ENCODE measurements around the gene PPP2R2D.
"Not testable (repeated sequence)": the region's sequence is repeated elsewhere in the genome, so short reads cannot be mapped to it uniquely, and the experiment has no call there.

PPP2R2D gene

DNA sequence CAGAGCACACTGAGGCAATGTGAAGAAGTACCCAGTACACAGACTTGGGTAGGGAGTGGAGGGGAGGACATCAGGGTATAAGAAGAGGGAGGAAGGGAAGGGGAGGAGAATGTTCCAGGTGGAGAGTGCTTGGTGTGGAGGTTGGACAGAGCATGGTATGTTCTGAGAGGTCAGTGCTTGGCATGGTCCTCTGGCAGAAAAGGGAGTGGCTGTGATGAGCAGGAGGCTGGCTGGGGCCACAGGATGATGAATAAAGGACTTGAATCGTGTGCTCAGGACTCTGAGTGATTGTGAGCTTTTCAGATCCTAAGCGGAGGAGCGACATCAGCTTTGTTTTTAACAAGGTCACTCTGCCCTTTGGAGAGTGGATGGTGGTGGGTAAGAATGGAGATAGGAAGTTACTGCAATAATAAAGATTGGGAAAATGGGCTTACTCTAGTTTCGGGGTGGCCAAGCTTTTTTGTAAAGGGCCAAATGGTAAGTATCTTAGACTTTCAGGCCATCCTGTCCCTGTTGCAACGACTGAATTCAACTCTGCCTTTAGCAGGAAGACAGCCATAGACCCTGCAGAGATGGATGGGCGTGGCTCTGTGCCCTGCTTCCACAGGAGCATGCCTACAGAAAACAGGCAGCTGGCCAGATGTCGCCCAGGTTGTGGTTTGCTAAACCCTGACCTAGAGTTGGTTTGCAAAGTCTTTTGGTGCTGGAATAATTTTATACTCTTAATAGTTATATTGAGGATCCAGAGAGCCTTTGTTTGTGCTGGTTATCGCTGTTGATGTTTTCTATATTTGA, 8.4 kb downstream of the PPP2R2D start:
- DNase-seq: no peak

GRCh38 chr10:131909929-131910328, 9.1 kb downstream of the PPP2R2D start:
- no peak for DNase-seq

- no peak for DNase-seq
Observed at GRCh38 chr10:131910663-131911314, 10.0 kb downstream of the PPP2R2D start.

- DNase-seq: no peak
Observed at GRCh38 chr10:131911451-131911850, 10.6 kb downstream of the PPP2R2D start.

- DNase-seq: no peak
Observed at GRCh38 chr10:131912620-131913019, 11.8 kb downstream of the PPP2R2D start.

- no peak for DNase-seq
Observed at GRCh38 chr10:131915484-131915883, 14.7 kb downstream of the PPP2R2D start.

DNA sequence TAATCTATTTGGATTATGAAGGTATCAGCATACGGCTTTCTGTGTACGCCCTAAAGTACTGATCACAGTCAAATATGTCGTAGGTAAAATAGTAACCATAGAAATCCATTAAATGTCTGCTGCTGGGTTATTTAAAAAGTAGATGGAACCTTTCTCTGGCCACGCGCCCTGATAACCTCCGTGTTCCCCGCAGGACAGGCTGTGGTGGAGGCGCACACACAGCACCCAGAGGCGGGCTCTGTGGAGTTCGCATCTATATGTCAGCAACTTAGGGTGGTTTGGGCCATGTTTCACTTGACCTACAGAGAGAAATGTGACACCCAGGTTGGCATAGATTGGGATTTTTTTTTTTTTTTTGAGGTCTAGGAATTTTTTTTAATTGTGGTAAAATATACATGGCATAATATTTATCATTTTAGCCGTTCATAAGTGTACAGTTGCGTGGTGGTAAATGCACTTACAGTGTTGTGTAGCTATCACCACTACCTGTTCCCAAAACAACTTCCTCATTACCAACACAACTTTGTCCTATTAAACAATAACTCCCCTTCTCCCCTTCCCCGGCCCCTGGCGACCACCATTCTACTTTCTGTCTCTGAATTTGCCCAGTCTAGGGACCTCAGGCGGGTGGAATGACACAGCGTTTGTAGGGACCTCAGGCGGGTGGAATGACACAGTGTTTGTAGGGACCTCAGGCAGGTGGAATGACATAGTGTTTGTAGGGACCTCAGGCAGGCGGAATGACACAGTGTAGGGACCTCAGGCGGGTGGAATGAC, 15.4 kb downstream of the PPP2R2D start:
- DNase-seq: no peak

DNA sequence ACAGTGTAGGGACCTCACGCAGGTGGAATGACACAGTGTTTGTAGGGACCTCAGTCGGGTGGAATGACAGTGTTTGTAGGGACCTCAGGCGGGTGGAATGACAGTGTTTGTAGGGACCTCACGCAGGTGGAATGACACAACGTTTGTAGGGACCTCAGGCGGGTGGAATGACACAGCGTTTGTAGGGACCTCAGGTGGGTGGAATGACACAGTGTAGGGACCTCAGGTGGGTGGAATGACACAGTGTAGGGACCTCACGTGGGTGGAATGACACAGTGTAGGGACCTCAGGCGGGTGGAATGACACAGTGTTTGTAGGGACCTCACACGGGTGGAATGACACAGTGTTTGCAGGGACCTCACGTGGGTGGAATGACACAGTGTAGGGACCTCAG, 16.0 kb downstream of the PPP2R2D start:
- DNase-seq: not testable (repeated sequence)

DNA sequence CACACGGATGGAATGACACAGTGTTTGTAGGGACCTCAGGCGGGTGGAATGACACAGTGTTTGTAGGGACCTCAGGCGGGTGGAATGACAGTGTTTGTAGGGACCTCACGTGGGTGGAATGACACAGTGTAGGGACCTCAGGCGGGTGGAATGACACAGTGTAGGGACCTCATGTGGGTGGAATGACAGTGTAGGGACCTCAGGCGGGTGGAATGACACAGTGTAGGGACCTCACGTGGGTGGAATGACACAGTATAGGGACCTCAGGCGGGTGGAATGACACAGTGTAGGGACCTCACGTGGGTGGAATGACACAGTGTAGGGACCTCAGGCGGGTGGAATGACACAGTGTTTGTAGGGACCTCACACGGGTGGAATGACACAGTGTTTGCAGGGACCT, 16.7 kb downstream of the PPP2R2D start:
- DNase-seq: not testable (repeated sequence)

DNA sequence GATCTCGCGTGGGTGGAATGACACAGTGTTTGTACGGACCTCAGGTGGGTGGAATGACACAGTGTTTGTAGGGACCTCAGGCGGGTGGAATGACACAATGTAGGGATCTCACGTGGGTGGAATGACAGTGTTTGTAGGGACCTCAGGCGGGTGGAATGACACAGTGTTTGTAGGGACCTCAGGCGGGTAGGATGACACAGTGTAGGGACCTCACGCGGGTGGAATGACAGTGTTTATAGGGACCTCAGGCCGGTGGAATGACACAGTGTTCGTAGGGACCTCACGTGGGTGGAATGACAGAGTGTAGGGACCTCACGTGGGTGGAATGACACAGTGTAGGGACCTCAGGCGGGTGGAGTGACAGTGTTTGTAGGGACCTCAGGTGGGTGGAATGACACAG, 18.7 kb downstream of the PPP2R2D start:
- not testable (repeated sequence) for DNase-seq

- no peak for DNase-seq
Observed at GRCh38 chr10:131920151-131920550, 19.3 kb downstream of the PPP2R2D start.

- no peak for DNase-seq
Observed at GRCh38 chr10:131920693-131921092, 19.9 kb downstream of the PPP2R2D start.

GRCh38 chr10:131921184-131921583, 20.4 kb downstream of the PPP2R2D start:
- no peak for DNase-seq

DNA sequence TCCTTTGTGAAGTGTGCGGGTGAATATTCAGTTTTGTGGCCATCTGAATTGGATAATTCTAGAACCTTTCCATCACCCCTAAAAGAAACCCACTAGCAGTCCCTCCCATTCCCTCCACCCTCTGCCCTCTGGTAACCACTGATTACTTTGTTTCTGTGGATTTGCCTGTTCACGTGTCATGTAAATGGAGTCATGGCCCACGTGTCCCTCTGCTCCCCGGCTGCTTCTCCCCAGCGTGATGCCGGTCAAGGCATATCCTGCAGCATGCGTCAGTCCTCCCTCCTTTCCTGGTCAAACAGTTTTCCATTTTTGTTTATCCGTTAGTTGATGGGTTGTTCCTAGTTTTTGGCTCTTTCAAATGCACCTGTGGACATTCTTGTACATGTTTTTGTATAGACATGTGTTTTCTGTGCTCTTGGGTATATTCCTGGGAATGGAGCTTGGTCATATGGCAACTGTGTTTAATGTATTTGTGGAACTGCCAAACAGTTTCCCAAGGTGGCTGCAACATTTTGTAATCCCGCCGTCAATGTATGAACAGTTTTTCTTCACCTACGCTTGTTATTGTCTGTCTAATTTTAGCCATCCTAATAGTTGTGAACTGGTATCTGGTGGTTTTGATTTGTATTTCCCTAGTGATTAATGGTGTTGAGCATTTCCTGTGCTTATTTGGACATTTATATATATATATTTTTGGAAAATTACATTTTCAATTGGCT, 22.4 kb downstream of the PPP2R2D start:
- no peak for DNase-seq

- DNase-seq: no peak
Observed at GRCh38 chr10:131925011-131925649, 24.3 kb downstream of the PPP2R2D start.

DNA sequence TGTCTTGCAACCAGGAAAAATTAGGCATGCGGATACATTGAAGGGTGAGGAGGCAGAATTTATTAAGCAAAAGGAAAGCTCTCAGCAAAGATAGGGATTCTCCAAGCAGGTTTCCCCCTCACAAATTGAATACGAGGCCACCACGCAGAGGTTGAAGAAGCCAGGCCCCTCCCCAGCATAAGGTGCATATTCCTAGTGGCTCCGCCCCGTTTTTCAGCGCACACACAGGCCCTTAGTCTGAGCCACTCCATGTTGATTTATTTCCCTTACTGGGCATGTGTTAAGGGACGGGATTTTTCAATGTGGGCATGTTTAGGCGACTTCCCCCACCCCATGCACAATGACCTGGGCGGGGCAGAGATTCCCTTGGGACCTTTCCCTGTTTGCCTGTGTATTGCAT, 24.9 kb downstream of the PPP2R2D start:
- DNase-seq: no peak

DNA sequence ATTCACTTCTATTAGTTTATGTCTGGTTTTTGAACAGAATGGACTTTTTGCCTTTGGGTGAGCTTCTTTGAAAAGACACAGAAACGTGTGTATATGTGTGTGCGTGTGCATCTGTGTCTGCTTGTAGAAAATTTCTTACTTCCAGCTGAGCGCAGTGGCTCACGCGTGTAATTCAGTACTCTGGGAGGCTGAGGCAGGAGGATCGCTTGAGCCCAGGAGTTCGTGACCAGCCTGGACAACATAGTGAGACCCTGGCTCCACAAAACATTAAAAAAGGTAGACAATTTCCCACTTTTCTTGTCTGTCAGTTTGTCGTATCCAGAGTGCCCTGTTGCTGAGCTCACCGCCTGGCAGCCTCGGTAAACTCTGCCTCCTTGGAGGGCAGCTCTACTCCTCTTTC, 25.4 kb downstream of the PPP2R2D start:
- DNase-seq: no peak

DNA sequence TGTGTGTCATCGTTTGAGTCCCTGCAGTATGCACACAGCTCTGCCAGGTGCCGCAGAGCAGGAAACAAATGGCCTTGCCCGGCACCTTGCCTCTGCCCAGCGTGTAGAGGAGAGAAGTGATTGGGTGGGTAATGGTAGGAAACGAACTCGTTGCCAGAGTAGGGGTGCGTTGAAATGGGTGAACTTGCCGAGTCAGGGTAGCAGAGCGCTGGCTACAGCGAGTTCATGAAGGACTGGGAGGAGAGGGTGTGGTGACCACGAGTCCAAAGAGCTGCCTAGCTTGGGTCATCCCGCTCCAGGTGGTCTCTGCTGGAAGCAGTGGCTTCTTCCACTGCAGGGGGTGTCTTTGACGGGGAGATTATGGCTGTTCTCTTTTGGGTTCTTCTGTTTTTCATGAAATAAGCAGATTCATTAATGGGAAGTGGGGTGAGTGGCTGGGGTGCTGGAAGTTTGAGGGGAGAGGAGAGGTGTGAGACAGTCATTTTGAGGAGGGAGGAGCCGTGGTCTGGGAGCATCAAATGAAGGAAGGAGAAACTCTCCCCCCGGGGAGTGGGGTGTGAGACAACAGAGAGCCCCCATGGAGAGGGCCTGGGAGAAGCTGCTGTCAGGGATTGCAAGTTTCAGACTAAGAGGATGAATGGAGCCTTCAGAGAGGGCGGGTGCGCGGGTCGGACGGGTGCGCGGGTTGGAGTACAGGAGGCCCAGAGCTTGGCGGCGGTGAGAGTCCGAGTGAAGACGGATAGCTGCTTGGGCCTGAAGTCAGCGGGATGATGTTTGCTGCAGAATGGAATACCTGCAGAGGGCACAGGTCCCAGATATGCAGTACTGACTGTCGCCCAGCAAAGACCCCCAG, 26.2 kb downstream of the PPP2R2D start:
- DNase-seq: no peak

- no peak for DNase-seq
Observed at GRCh38 chr10:131928248-131929095, 27.7 kb downstream of the PPP2R2D start.

DNA sequence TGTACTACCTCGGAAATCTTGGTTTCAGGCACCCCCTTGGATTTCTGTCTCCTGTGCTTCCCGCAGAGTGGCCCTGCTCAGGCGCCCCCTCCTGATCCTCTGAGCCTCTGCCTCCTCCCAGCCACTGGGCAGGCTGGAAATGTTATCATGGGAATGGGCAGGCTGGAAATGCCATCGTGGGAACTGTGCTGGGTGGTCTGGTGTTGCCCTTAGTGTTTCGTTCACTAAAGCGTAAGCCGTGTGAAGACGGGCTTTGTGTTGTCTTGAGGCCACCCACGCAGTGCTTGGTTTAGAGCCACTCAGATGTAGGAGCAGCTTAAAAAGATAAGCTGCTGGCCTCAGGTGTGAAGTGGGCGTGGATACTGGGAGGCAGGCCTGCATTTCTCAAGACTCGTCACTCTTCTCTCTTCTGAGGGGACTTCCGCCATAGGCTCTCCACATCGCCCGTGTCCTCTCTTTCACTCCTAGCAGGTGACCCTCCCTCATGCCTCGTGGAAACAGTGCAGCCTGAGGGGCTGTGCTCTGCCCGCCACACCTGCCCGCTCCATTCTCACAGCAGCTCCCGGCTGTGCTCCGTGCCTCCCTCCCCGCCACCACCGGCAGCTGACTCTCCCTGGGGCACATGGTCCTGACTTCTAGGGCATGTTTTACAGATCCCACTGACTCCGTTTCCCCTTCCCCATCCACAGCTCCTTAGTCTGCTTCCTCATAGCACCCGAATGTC, 28.5 kb downstream of the PPP2R2D start:
- DNase-seq: no peak
